GM21515 (cell line): ENCODE results near the gene SLC5A11.

Experiments used
- ATAC-seq: cut with Tn5 transposase; IDR thresholded peaks from one replicate; pipeline ENCODE4 v1.9.1; 2021; ENCODE audit not compliant: unreplicated experiment

The SLC5A11 gene

GRCh38 chr16:24917236-24917635, 71.5 kb downstream of the SLC5A11 start:
- no peak for ATAC-seq

- no peak for ATAC-seq
Observed at GRCh38 chr16:24917891-24918290, 72.1 kb downstream of the SLC5A11 start.

- ATAC-seq: no peak
Observed at GRCh38 chr16:24918641-24919040, 72.9 kb downstream of the SLC5A11 start.

- ATAC-seq: no peak
Observed at GRCh38 chr16:24919536-24919935, 73.8 kb downstream of the SLC5A11 start.

- ATAC-seq: no peak
Observed at GRCh38 chr16:24920568-24920967, 74.8 kb downstream of the SLC5A11 start.

- ATAC-seq: no peak
Observed at GRCh38 chr16:24921229-24921628, 75.5 kb downstream of the SLC5A11 start.

GRCh38 chr16:24925163-24925562, 79.4 kb downstream of the SLC5A11 start:
- no peak for ATAC-seq

GRCh38 chr16:24929409-24929808, 83.6 kb downstream of the SLC5A11 start:
- ATAC-seq: no peak

GRCh38 chr16:24930440-24930839, 84.7 kb downstream of the SLC5A11 start:
- ATAC-seq: no peak

- no peak for ATAC-seq
Observed at GRCh38 chr16:24931091-24931490, 85.3 kb downstream of the SLC5A11 start.

- no peak for ATAC-seq
Observed at GRCh38 chr16:24935336-24935735, 89.6 kb downstream of the SLC5A11 start.

- no peak for ATAC-seq
Observed at GRCh38 chr16:24936151-24936550, 90.4 kb downstream of the SLC5A11 start.

- ATAC-seq: no peak
Observed at GRCh38 chr16:24939224-24939623, 93.5 kb downstream of the SLC5A11 start.

- ATAC-seq: no peak
Observed at GRCh38 chr16:24939738-24940137, 94.0 kb downstream of the SLC5A11 start.

- ATAC-seq: no peak
Observed at GRCh38 chr16:24943471-24943870, 97.7 kb downstream of the SLC5A11 start.

- no peak for ATAC-seq
Observed at GRCh38 chr16:24944206-24944605, 98.4 kb downstream of the SLC5A11 start.

GRCh38 chr16:24946155-24946554, 100.4 kb downstream of the SLC5A11 start:
- ATAC-seq: no peak

GRCh38 chr16:24950275-24950674, 104.5 kb downstream of the SLC5A11 start:
- no peak for ATAC-seq

GRCh38 chr16:24953306-24953705, 107.5 kb downstream of the SLC5A11 start:
- no peak for ATAC-seq

GRCh38 chr16:24953721-24954120, 108.0 kb downstream of the SLC5A11 start:
- ATAC-seq: no peak

- ATAC-seq: no peak
Observed at GRCh38 chr16:24954137-24954536, 108.4 kb downstream of the SLC5A11 start.

- ATAC-seq: no peak
Observed at GRCh38 chr16:24955975-24956731, 110.4 kb downstream of the SLC5A11 start.

GRCh38 chr16:24957887-24958286, 112.1 kb downstream of the SLC5A11 start:
- no peak for ATAC-seq
